Measurements from ENCODE around the gene GLG1.

DNA sequence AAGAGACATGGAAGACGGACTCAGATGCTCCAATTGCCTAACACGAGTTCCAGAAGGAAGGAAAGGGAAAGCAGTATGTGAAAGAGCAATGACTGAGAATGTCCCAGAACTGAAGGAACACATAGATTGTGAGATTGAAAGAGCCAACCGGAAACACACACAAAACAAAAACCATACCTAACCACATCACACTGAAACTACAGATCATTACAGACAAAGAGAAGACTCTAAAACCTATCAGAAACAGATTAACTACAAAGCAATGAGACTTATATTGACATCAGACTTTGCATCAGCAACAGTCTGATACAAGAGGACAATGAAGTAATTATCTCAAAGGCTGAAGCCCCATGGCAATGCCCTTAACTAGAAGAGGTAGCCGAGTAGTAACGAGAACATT is 140.0 kb downstream of the GLG1 start:
- no peak for TF ChIP-seq POLR2AphosphoS5 (IDR thresholded peaks at IDR 0.05; ENCODE audit: low read depth)
- TF ChIP-seq CTCF (IDR thresholded peaks at IDR 0.05; ENCODE audit: insufficient read depth, low read length), result no peak
- TF ChIP-seq REST (IDR thresholded peaks at IDR 0.05; ENCODE audit: insufficient replicate concordance, low read depth), result no peak
